ENCODE results near the gene SP140L.

Gene SP140L

DNA sequence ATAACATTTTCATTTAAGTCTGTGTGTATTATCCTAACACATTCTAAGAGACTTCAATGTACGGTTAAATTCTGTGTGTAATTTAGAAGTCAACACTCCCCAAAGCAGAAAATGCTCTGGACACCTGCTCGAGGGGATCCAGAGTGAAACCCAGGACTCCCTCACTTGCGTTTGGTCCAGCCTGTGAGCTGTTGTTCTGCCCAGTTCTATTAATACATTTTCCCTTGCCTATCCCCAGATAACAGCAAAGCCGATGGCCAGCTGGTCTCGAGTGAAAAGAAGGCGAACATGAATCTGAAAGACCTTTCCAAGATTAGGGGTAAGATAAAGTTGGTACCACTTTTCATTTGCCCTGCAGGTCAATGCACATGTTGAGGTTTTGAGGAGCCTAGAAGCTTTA is 58.0 kb downstream of the SP140L start:
- TF ChIP-seq, protein P1, sequence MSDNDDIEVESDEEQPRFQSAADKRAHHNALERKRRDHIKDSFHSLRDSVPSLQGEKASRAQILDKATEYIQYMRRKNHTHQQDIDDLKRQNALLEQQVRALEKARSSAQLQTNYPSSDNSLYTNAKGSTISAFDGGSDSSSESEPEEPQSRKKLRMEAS (IDR thresholded peaks at IDR 0.05) = no peak
- no peak for TF ChIP-seq NFIC (IDR thresholded peaks at IDR 0.05)

DNA sequence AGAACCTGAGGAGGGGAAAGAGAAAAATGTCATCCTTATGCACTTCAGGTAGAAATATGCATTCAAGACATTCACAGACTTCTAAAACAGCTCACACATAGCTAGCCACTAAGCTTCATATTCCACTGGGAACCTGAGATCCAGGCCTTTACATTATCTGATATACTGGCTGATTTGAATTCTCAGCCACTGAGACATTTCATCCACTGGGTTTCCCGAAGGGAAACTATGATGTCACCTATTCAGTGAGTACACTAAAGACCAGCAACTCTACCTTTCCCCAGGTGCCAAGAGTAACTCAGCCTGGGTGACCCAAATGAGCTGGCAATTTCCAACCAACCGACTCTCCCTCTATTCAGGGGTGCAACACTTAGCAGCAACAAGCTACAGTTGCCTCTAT is 67.3 kb downstream of the SP140L start:
- TF ChIP-seq, protein P2, sequence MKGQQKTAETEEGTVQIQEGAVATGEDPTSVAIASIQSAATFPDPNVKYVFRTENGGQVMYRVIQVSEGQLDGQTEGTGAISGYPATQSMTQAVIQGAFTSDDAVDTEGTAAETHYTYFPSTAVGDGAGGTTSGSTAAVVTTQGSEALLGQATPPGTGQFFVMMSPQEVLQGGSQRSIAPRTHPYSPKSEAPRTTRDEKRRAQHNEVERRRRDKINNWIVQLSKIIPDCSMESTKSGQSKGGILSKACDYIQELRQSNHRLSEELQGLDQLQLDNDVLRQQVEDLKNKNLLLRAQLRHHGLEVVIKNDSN (IDR thresholded peaks at IDR 0.05) = no peak
- TF ChIP-seq, protein P1 (IDR thresholded peaks at IDR 0.05) = no peak
- TF ChIP-seq RAD21 (IDR thresholded peaks at IDR 0.05; ENCODE audit: low read depth) = no peak
- TF ChIP-seq EGR1 (IDR thresholded peaks at IDR 0.05) = no peak
- TF ChIP-seq, protein P3, sequence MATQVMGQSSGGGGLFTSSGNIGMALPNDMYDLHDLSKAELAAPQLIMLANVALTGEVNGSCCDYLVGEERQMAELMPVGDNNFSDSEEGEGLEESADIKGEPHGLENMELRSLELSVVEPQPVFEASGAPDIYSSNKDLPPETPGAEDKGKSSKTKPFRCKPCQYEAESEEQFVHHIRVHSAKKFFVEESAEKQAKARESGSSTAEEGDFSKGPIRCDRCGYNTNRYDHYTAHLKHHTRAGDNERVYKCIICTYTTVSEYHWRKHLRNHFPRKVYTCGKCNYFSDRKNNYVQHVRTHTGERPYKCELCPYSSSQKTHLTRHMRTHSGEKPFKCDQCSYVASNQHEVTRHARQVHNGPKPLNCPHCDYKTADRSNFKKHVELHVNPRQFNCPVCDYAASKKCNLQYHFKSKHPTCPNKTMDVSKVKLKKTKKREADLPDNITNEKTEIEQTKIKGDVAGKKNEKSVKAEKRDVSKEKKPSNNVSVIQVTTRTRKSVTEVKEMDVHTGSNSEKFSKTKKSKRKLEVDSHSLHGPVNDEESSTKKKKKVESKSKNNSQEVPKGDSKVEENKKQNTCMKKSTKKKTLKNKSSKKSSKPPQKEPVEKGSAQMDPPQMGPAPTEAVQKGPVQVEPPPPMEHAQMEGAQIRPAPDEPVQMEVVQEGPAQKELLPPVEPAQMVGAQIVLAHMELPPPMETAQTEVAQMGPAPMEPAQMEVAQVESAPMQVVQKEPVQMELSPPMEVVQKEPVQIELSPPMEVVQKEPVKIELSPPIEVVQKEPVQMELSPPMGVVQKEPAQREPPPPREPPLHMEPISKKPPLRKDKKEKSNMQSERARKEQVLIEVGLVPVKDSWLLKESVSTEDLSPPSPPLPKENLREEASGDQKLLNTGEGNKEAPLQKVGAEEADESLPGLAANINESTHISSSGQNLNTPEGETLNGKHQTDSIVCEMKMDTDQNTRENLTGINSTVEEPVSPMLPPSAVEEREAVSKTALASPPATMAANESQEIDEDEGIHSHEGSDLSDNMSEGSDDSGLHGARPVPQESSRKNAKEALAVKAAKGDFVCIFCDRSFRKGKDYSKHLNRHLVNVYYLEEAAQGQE (IDR thresholded peaks at IDR 0.05; ENCODE audit: low read depth) = no peak
- TF ChIP-seq FOXM1 (IDR thresholded peaks at IDR 0.05; ENCODE audit: borderline replicate concordance, low read depth) = no peak

DNA sequence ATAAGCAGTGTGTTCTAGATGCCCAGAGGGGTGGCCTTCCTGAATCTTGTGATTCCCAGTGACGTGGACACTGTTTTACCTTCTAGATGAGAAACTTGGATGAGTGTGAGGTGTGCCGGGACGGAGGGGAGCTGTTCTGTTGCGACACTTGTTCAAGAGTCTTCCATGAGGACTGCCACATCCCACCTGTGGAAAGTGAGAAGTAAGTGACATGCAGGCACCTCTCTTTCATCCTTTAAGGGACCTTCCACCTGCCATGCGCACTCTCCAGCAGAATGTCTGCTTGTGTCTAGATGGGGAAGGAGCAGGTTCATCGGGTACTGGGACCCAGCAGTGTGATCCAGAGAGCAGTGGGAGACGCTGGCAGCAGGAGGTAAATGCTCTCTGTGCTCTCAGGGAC is 73.0 kb downstream of the SP140L start:
- TF ChIP-seq FOXM1 (IDR thresholded peaks at IDR 0.05; ENCODE audit: borderline replicate concordance, low read depth) (no peak), TEAD4 (IDR thresholded peaks at IDR 0.05) (no peak), CREB1 (IDR thresholded peaks at IDR 0.05; ENCODE audit: low read depth) (no peak), CEBPB (IDR thresholded peaks at IDR 0.05) (no peak), NFIC (IDR thresholded peaks at IDR 0.05) (no peak), RAD21 (IDR thresholded peaks at IDR 0.05; ENCODE audit: low read depth) (no peak), YY1 (IDR thresholded peaks at IDR 0.05; ENCODE audit: low read depth) (no peak), ZBTB7A (IDR thresholded peaks at IDR 0.05; ENCODE audit: low read depth) (no peak), EP300 (IDR thresholded peaks at IDR 0.05; ENCODE audit: borderline replicate concordance) (no peak), EGR1 (IDR thresholded peaks at IDR 0.05) (no peak), TAF1 (IDR thresholded peaks at IDR 0.05; ENCODE audit: low read depth) (no peak), TCF12 (IDR thresholded peaks at IDR 0.05; ENCODE audit: low read depth) (no peak)
- TF ChIP-seq, protein P1 (IDR thresholded peaks at IDR 0.05) = no peak
- TF ChIP-seq, protein P3 (IDR thresholded peaks at IDR 0.05; ENCODE audit: low read depth) = no peak
- TF ChIP-seq, protein P2 (IDR thresholded peaks at IDR 0.05) = no peak

DNA sequence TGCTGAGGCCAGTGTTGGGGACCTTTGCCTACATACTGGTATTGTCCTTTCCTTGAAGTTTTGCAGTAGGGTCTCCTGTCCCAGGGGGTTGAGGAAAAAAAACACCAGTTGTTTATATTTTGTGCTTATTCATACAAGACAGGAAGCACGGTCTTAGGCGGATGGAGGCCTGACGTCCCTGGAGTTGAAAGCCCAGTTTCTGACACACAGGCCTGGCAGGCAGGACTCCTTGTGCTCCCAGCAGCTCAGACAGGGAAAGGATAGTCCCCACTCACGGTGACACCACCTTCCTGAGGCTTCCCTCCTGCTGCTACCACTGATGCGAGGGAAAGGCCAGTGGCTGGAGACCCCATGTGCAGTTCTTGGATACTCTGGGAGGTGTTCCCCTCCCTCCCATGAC is 73.5 kb downstream of the SP140L start:
- TF ChIP-seq EGR1 (IDR thresholded peaks at IDR 0.05) (no peak), CREB1 (IDR thresholded peaks at IDR 0.05; ENCODE audit: low read depth) (no peak), YY1 (IDR thresholded peaks at IDR 0.05; ENCODE audit: low read depth) (no peak), CEBPB (IDR thresholded peaks at IDR 0.05) (no peak), EP300 (IDR thresholded peaks at IDR 0.05; ENCODE audit: borderline replicate concordance) (no peak), TAF1 (IDR thresholded peaks at IDR 0.05; ENCODE audit: low read depth) (no peak), FOXM1 (IDR thresholded peaks at IDR 0.05; ENCODE audit: borderline replicate concordance, low read depth) (no peak), TCF12 (IDR thresholded peaks at IDR 0.05; ENCODE audit: low read depth) (no peak), ZBTB7A (IDR thresholded peaks at IDR 0.05; ENCODE audit: low read depth) (no peak), NFIC (IDR thresholded peaks at IDR 0.05) (no peak), TEAD4 (IDR thresholded peaks at IDR 0.05) (no peak), RAD21 (IDR thresholded peaks at IDR 0.05; ENCODE audit: low read depth) (no peak)
- TF ChIP-seq, protein P2 (IDR thresholded peaks at IDR 0.05) = no peak
- TF ChIP-seq, protein P1 (IDR thresholded peaks at IDR 0.05) = no peak
- TF ChIP-seq, protein P3 (IDR thresholded peaks at IDR 0.05; ENCODE audit: low read depth) = no peak
